Measurements from ENCODE around the gene C4BPA.

DNA sequence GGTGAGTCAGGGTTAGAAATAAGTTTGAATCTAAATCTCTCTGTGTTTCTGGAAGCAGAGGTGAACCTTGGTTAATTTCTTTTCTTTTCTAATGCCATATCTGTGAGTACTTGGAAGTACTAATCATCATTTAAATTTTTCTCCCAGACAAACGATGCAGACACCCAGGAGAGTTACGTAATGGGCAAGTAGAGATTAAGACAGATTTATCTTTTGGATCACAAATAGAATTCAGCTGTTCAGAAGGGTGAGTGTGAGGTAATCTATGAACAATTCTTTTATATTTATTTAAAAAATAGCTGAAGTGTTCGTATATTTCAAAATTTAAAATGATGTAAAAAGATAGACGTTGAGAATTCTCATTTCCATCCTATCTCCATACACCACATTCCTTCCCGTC, 11.2 kb downstream of the C4BPA start:
- TF ChIP-seq, protein P1, sequence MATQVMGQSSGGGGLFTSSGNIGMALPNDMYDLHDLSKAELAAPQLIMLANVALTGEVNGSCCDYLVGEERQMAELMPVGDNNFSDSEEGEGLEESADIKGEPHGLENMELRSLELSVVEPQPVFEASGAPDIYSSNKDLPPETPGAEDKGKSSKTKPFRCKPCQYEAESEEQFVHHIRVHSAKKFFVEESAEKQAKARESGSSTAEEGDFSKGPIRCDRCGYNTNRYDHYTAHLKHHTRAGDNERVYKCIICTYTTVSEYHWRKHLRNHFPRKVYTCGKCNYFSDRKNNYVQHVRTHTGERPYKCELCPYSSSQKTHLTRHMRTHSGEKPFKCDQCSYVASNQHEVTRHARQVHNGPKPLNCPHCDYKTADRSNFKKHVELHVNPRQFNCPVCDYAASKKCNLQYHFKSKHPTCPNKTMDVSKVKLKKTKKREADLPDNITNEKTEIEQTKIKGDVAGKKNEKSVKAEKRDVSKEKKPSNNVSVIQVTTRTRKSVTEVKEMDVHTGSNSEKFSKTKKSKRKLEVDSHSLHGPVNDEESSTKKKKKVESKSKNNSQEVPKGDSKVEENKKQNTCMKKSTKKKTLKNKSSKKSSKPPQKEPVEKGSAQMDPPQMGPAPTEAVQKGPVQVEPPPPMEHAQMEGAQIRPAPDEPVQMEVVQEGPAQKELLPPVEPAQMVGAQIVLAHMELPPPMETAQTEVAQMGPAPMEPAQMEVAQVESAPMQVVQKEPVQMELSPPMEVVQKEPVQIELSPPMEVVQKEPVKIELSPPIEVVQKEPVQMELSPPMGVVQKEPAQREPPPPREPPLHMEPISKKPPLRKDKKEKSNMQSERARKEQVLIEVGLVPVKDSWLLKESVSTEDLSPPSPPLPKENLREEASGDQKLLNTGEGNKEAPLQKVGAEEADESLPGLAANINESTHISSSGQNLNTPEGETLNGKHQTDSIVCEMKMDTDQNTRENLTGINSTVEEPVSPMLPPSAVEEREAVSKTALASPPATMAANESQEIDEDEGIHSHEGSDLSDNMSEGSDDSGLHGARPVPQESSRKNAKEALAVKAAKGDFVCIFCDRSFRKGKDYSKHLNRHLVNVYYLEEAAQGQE (IDR thresholded peaks at IDR 0.05) = no peak
- no peak for TF ChIP-seq NPAS2 (CRISPR knock-in tag; IDR thresholded peaks at IDR 0.05; ENCODE audit: borderline replicate concordance)
- TF ChIP-seq POLR2A (IDR thresholded peaks at IDR 0.05; ENCODE audit: low read length) = no peak
- TF ChIP-seq, protein P2, sequence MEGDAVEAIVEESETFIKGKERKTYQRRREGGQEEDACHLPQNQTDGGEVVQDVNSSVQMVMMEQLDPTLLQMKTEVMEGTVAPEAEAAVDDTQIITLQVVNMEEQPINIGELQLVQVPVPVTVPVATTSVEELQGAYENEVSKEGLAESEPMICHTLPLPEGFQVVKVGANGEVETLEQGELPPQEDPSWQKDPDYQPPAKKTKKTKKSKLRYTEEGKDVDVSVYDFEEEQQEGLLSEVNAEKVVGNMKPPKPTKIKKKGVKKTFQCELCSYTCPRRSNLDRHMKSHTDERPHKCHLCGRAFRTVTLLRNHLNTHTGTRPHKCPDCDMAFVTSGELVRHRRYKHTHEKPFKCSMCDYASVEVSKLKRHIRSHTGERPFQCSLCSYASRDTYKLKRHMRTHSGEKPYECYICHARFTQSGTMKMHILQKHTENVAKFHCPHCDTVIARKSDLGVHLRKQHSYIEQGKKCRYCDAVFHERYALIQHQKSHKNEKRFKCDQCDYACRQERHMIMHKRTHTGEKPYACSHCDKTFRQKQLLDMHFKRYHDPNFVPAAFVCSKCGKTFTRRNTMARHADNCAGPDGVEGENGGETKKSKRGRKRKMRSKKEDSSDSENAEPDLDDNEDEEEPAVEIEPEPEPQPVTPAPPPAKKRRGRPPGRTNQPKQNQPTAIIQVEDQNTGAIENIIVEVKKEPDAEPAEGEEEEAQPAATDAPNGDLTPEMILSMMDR (IDR thresholded peaks at IDR 0.05) = no peak
- TF ChIP-seq RAD21 (conservative IDR thresholded peaks at IDR 0.05 in 1 of 2, IDR thresholded peaks at IDR 0.05 in 1 of 2) = no peak
- TF ChIP-seq NFE2L2 (conservative IDR thresholded peaks at IDR 0.05; ENCODE audit: low read length) = no peak
- no peak for TF ChIP-seq KDM5A (IDR thresholded peaks at IDR 0.05)
- TF ChIP-seq MAFK (IDR thresholded peaks at IDR 0.05; ENCODE audit: partially characterized antibody) = no peak
- TF ChIP-seq NR3C1 (IDR thresholded peaks at IDR 0.05) = no peak
- TF ChIP-seq MAX (IDR thresholded peaks at IDR 0.05) = no peak
- no peak for TF ChIP-seq SREBF2 (IDR thresholded peaks at IDR 0.05)
